CD8-positive, alpha-beta memory T cell (primary cell): ENCODE results near the gene C10orf71. TPM values are rescaled to one million over a fixed set of nuclear protein-coding genes. Genes with fewer than 3 reads are reported as not detected.
A peak's percentile ranks its signal among the peaks of the same experiment; 100 is the strongest.

Experiments
- CTCF ChIA-PET: fragments of 350-600 bp; sonication (Branson Sonifier 250); formaldehyde crosslinking; loops from one replicate; lab custom pipeline; 2021; ENCODE audit warnings: antibody characterized with exemption; lab: Charles Lee
- POLR2A ChIA-PET: fragments of 350-600 bp; sonication (Branson Sonifier 250); formaldehyde crosslinking; loops from one replicate; lab custom pipeline; 2021; ENCODE audit warnings: antibody characterized with exemption; lab: Charles Lee
- DNase-seq, 5 donors: peaks; one replicate each; pipeline versions ENCODE4 v3.0.0 to v3.0.0-alpha.2; 2020 to 2022; ENCODE audit warnings: mixed read lengths in 1 of 5
- H3K27ac ChIP-seq: one replicate; pipeline ENCODE4 v1.7.0; 2013; ENCODE audit warnings: low read depth, mild to moderate bottlenecking, low read length, moderate library complexity
- H3K27me3 ChIP-seq: 2 replicates; pipeline ENCODE4 v1.7.0; 2013; ENCODE audit warnings: low read length, mild to moderate bottlenecking; ENCODE audit not compliant: insufficient read depth, poor library complexity, severe bottlenecking
- H3K36me3 ChIP-seq: 2 replicates; pipeline ENCODE4 v1.7.0; 2013; ENCODE audit warnings: mild to moderate bottlenecking, low read length, moderate library complexity; ENCODE audit not compliant: insufficient read depth
- H3K4me1 ChIP-seq: 2 replicates; pipeline ENCODE4 v1.7.0; 2013; ENCODE audit warnings: mild to moderate bottlenecking, low read length, moderate library complexity; ENCODE audit not compliant: insufficient read depth
- H3K4me3 ChIP-seq: 2 replicates; pipeline ENCODE4 v1.7.0; 2013; ENCODE audit warnings: mild to moderate bottlenecking, low read length
- H3K9me3 ChIP-seq: 2 replicates; pipeline ENCODE4 v1.7.0; 2013; ENCODE audit warnings: mild to moderate bottlenecking, low read length
- H3K27ac Mint-ChIP-seq, 8 donors: one replicate each; pipeline ENCODE4 v1.8.0; 2020 to 2021; ENCODE audit warnings: mixed read lengths in 8 of 8, mild to moderate bottlenecking in 6 of 8, inconsistent platforms in 3 of 8, moderate library complexity in 3 of 8
- H3K27me3 Mint-ChIP-seq, 2 donors: one replicate each; pipeline ENCODE4 v1.8.0; 2020 to 2021; ENCODE audit warnings: mixed read lengths in 2 of 2, mild to moderate bottlenecking in 1 of 2, moderate library complexity in 1 of 2
- H3K36me3 Mint-ChIP-seq, 3 donors: one replicate each; pipeline ENCODE4 v1.8.0; 2020 to 2021; ENCODE audit warnings: mixed read lengths in 3 of 3, inconsistent platforms in 1 of 3, mild to moderate bottlenecking in 1 of 3
- H3K4me1 Mint-ChIP-seq, 3 donors: one replicate each; pipeline ENCODE4 v1.8.0; 2020 to 2021; ENCODE audit warnings: mixed read lengths in 3 of 3, inconsistent platforms in 1 of 3, mild to moderate bottlenecking in 1 of 3
- H3K4me3 Mint-ChIP-seq, 7 donors: one replicate each; pipeline ENCODE4 v1.8.0; 2020 to 2021; ENCODE audit warnings: mixed read lengths in 7 of 7, mild to moderate bottlenecking in 6 of 7, moderate library complexity in 4 of 7, inconsistent platforms in 2 of 7
- H3K9me3 Mint-ChIP-seq, 5 donors: one replicate each; pipeline ENCODE4 v1.8.0; 2020 to 2022; ENCODE audit warnings: mixed read lengths in 5 of 5, mild to moderate bottlenecking in 3 of 5, moderate library complexity in 2 of 5, inconsistent platforms in 1 of 5
- polyA plus RNA-seq: library from polyadenylated mRNA; unstranded; fragments of 300-500 nt; fragmentation: Illumina TruSeq; gene quantifications from one replicate; pipeline ENCODE4 v1.2.3, GENCODE V29; 2021
- total RNA-seq, 2 experiments: library from RNA; stranded (reverse); gene quantifications; one replicate each; pipeline ENCODE4 v1.2.3, GENCODE V29; 2021

The C10orf71 gene
- total and polyA plus RNA-seq, 3 experiments from 2014 or later, result not detected

- DNase-seq, result peak in 1 of 5 donors; percentile 11
- H3K9me3 ChIP-seq, result no peaks in the 10 kb centered on the region
- H3K4me1 ChIP-seq, result peaks cover 16% of the 10 kb centered on the region
- Mint-ChIP-seq H3K4me1 (peaks cover 0 to 2% (median 2%) of the 10 kb centered on the region in 3 donors), H3K9me3 (no peaks in the 10 kb centered on the region), H3K36me3 (no peaks in the 10 kb centered on the region), H3K27me3 (peaks cover 0 to 2% of the 10 kb centered on the region in 2 donors), H3K4me3 (no peak overlapping the region), H3K27ac (no peak overlapping the region)
- ChIA-PET CTCF (no interaction called here), POLR2A (no interaction called here)
- no peaks in the 10 kb centered on the region for H3K27me3 ChIP-seq
- no peak overlapping the region for H3K4me3 ChIP-seq
- no peaks in the 10 kb centered on the region for H3K36me3 ChIP-seq
- H3K27ac ChIP-seq, result no peak overlapping the region
These were observed 41.2 kb upstream of the C10orf71 start for GRCh38 chr10:49257626-49258349.

GRCh38 chr10:49258350-49258683 lies 40.7 kb upstream of the C10orf71 start:
- Mint-ChIP-seq H3K9me3 (no peaks in the 10 kb centered on the region), H3K4me1 (peaks cover 0 to 4% (median 3%) of the 10 kb centered on the region in 3 donors), H3K27me3 (peaks cover 0 to 2% of the 10 kb centered on the region in 2 donors), H3K36me3 (no peaks in the 10 kb centered on the region), H3K4me3 (no peak overlapping the region), H3K27ac (no peak overlapping the region)
- Histone ChIP-seq H3K4me1 (peaks cover 16% of the 10 kb centered on the region), H3K36me3 (no peaks in the 10 kb centered on the region), H3K4me3 (no peak overlapping the region), H3K9me3 (no peaks in the 10 kb centered on the region), H3K27ac (no peak overlapping the region), H3K27me3 (no peaks in the 10 kb centered on the region)
- ChIA-PET CTCF (no interaction called here), POLR2A (no interaction called here)
- DNase-seq, result peak in 1 of 5 donors; percentile 1

GRCh38 chr10:49260644-49261296 lies 38.2 kb upstream of the C10orf71 start:
- no peak for DNase-seq
- peaks cover 0 to 12% (median 10%) of the 10 kb centered on the region in 3 donors for H3K4me1 Mint-ChIP-seq
- no peak overlapping the region for H3K27ac Mint-ChIP-seq
- peaks cover 7 to 13% (median 11%) of the 10 kb centered on the region in 5 donors for H3K9me3 Mint-ChIP-seq
- no peaks in the 10 kb centered on the region for H3K36me3 ChIP-seq
- H3K27me3 ChIP-seq, result no peaks in the 10 kb centered on the region
- no peaks in the 10 kb centered on the region for H3K4me1 ChIP-seq
- H3K4me3 ChIP-seq, result no peak overlapping the region
- ChIA-PET CTCF (no interaction called here), POLR2A (no interaction called here)
- peaks cover 3% of the 10 kb centered on the region for H3K9me3 ChIP-seq
- H3K36me3 Mint-ChIP-seq, result peaks cover 0 to 9% (median 0%) of the 10 kb centered on the region in 3 donors
- H3K4me3 Mint-ChIP-seq, result no peak overlapping the region
- no peak overlapping the region for H3K27ac ChIP-seq
- peaks cover 0 to 2% of the 10 kb centered on the region in 2 donors for H3K27me3 Mint-ChIP-seq

GRCh38 chr10:49263591-49263990 lies 35.4 kb upstream of the C10orf71 start:
- peaks cover 0 to 12% (median 10%) of the 10 kb centered on the region in 3 donors for H3K4me1 Mint-ChIP-seq
- DNase-seq, result peak in 1 of 5 donors; percentile 4
- H3K27me3 Mint-ChIP-seq, result peaks cover 0 to 1% of the 10 kb centered on the region in 2 donors
- ChIA-PET CTCF (no interaction called here), POLR2A (no interaction called here)
- H3K4me3 Mint-ChIP-seq, result peak overlapping the region in 2 of 7 donors; percentile 8 to 39
- Histone ChIP-seq H3K27ac (no peak overlapping the region), H3K4me3 (no peak overlapping the region), H3K36me3 (no peaks in the 10 kb centered on the region), H3K9me3 (peaks cover 6% of the 10 kb centered on the region), H3K4me1 (no peaks in the 10 kb centered on the region), H3K27me3 (no peaks in the 10 kb centered on the region)
- H3K9me3 Mint-ChIP-seq, result peaks cover 12 to 28% (median 24%) of the 10 kb centered on the region in 5 donors
- peaks cover 0 to 16% (median 2%) of the 10 kb centered on the region in 3 donors for H3K36me3 Mint-ChIP-seq
- peak overlapping the region in 5 of 8 donors; percentile 2 to 77 (median 37) for H3K27ac Mint-ChIP-seq

GRCh38 chr10:49264177-49264677 lies 34.7 kb upstream of the C10orf71 start:
- no peak overlapping the region for H3K27ac ChIP-seq
- Mint-ChIP-seq H3K27me3 (peaks cover 0 to 2% of the 10 kb centered on the region in 2 donors), H3K4me1 (peaks cover 0 to 12% (median 10%) of the 10 kb centered on the region in 3 donors), H3K36me3 (peaks cover 0 to 16% (median 2%) of the 10 kb centered on the region in 3 donors), H3K4me3 (peak overlapping the region in 2 of 7 donors; percentile 8 to 39), H3K9me3 (peaks cover 12 to 28% (median 24%) of the 10 kb centered on the region in 5 donors), H3K27ac (peak overlapping the region in 4 of 8 donors; percentile 34 to 56 (median 46))
- POLR2A ChIA-PET, result no interaction called here
- peak in 1 of 5 donors; percentile 8 for DNase-seq
- no peaks in the 10 kb centered on the region for H3K27me3 ChIP-seq
- no peak overlapping the region for H3K4me3 ChIP-seq
- peaks cover 6% of the 10 kb centered on the region for H3K9me3 ChIP-seq
- CTCF ChIA-PET, result no interaction called here
- H3K36me3 ChIP-seq, result no peaks in the 10 kb centered on the region
- no peaks in the 10 kb centered on the region for H3K4me1 ChIP-seq

- Mint-ChIP-seq H3K36me3 (peaks cover 0 to 16% (median 2%) of the 10 kb centered on the region in 3 donors), H3K9me3 (peaks cover 12 to 28% (median 24%) of the 10 kb centered on the region in 5 donors), H3K4me3 (no peak overlapping the region), H3K27ac (peak overlapping the region in 1 of 8 donors; percentile 78), H3K27me3 (peaks cover 0 to 2% of the 10 kb centered on the region in 2 donors), H3K4me1 (peaks cover 0 to 12% (median 10%) of the 10 kb centered on the region in 3 donors)
- H3K4me3 ChIP-seq, result no peak overlapping the region
- CTCF ChIA-PET, result no interaction called here
- H3K27ac ChIP-seq, result no peak overlapping the region
- no peaks in the 10 kb centered on the region for H3K4me1 ChIP-seq
- POLR2A ChIA-PET, result no interaction called here
- no peak for DNase-seq
- H3K27me3 ChIP-seq, result no peaks in the 10 kb centered on the region
- peaks cover 6% of the 10 kb centered on the region for H3K9me3 ChIP-seq
- H3K36me3 ChIP-seq, result no peaks in the 10 kb centered on the region
These were observed 33.1 kb upstream of the C10orf71 start for GRCh38 chr10:49265885-49266284.

- Mint-ChIP-seq H3K27me3 (peaks cover 0 to 2% of the 10 kb centered on the region in 2 donors), H3K4me3 (no peak overlapping the region), H3K36me3 (peaks cover 0 to 16% (median 2%) of the 10 kb centered on the region in 3 donors), H3K27ac (no peak overlapping the region), H3K9me3 (peaks cover 12 to 28% (median 24%) of the 10 kb centered on the region in 5 donors), H3K4me1 (peaks cover 10 to 21% (median 17%) of the 10 kb centered on the region in 3 donors)
- Histone ChIP-seq H3K27me3 (no peaks in the 10 kb centered on the region), H3K4me1 (no peaks in the 10 kb centered on the region), H3K4me3 (no peak overlapping the region), H3K27ac (no peak overlapping the region), H3K36me3 (no peaks in the 10 kb centered on the region), H3K9me3 (peaks cover 6% of the 10 kb centered on the region)
- ChIA-PET CTCF (no interaction called here), POLR2A (no interaction called here)
- DNase-seq, result no peak
These were observed 30.8 kb upstream of the C10orf71 start for GRCh38 chr10:49268185-49268584.

- peaks cover 0 to 16% (median 2%) of the 10 kb centered on the region in 3 donors for H3K36me3 Mint-ChIP-seq
- no peak overlapping the region for H3K4me3 ChIP-seq
- H3K27me3 Mint-ChIP-seq, result peaks cover 0 to 2% of the 10 kb centered on the region in 2 donors
- no peaks in the 10 kb centered on the region for H3K27me3 ChIP-seq
- H3K36me3 ChIP-seq, result no peaks in the 10 kb centered on the region
- POLR2A ChIA-PET, result no interaction called here
- no peak for DNase-seq
- H3K4me1 ChIP-seq, result no peaks in the 10 kb centered on the region
- peak overlapping the region in 2 of 8 donors; percentile 23 to 84 for H3K27ac Mint-ChIP-seq
- peaks cover 10 to 15% (median 13%) of the 10 kb centered on the region in 3 donors for H3K4me1 Mint-ChIP-seq
- no peak overlapping the region for H3K4me3 Mint-ChIP-seq
- H3K27ac ChIP-seq, result no peak overlapping the region
- CTCF ChIA-PET, result no interaction called here
- H3K9me3 ChIP-seq, result peaks cover 6% of the 10 kb centered on the region
- H3K9me3 Mint-ChIP-seq, result peaks cover 11 to 25% (median 24%) of the 10 kb centered on the region in 5 donors
These were observed 29.4 kb upstream of the C10orf71 start for GRCh38 chr10:49269523-49269922.
